H1 (cell line): ENCODE measurements around the gene PTPRJ. TPM values are rescaled to one million over a fixed set of nuclear protein-coding genes. Genes with fewer than 3 reads are reported as not detected.

ENCODE experiments used
- CTCF ChIA-PET: fragments of 300-600 bp; sonication (Branson Sonifier 250); formaldehyde crosslinking; loops from one replicate; lab custom pipeline; 2021; ENCODE audit not compliant: partially characterized antibody; lab: Charles Lee
- POLR2A ChIA-PET: fragments of 300-600 bp; sonication (Branson Sonifier 250); formaldehyde crosslinking; loops from one replicate; lab custom pipeline; 2021; ENCODE audit warnings: inconsistent platforms; ENCODE audit not compliant: partially characterized antibody; lab: Charles Lee
- DNase-seq, 2 experiments: peaks; one replicate each; pipeline versions ENCODE4 v3.0.0 to v3.0.0-alpha.2; 2010 to 2022; ENCODE audit warnings: low spot score in 2 of 2, low read depth in 1 of 2, mixed read lengths in 1 of 2
- FAIRE-seq: peaks from 2 replicates; lab custom pipeline; 2011; peaks lifted over from hg19 to GRCh38; lab: Jason Lieb, UNC
- H2AFZ ChIP-seq: 2 replicates; pipeline ENCODE4 v1.8.1; 2012; ENCODE audit warnings: low read length, inconsistent platforms
- H2AK5ac ChIP-seq: 2 replicates; pipeline ENCODE4 v1.6.1; 2013; ENCODE audit warnings: low read depth, low read length
- H2BK120ac ChIP-seq: replicated peaks from 2 replicates; pipeline ENCODE3; 2013; ENCODE audit warnings: low read depth, low read length, inconsistent platforms
- H2BK12ac ChIP-seq: 2 replicates; pipeline ENCODE4 v1.6.1; 2013; ENCODE audit warnings: low read depth, low read length
- H2BK15ac ChIP-seq: 2 replicates; pipeline ENCODE4 v1.6.1; 2013; ENCODE audit warnings: low read length
- H2BK20ac ChIP-seq: 2 replicates; pipeline ENCODE4 v1.6.1; 2013; ENCODE audit warnings: low read length
- H2BK5ac ChIP-seq: 2 replicates; pipeline ENCODE4 v1.6.1; 2013; ENCODE audit warnings: low read depth, low read length
- H3K14ac ChIP-seq: 2 replicates; pipeline ENCODE4 v1.6.1; 2013; ENCODE audit warnings: inconsistent platforms; ENCODE audit not compliant: insufficient read length
- H3K18ac ChIP-seq: 2 replicates; pipeline ENCODE4 v1.6.1; 2013; ENCODE audit warnings: low read length; ENCODE audit errors: extremely low read depth
- H3K23ac ChIP-seq: 2 replicates; pipeline ENCODE4 v1.6.1; 2013; ENCODE audit warnings: inconsistent platforms; ENCODE audit not compliant: insufficient read length
- H3K23me2 ChIP-seq: 2 replicates; pipeline ENCODE4 v1.6.1; 2013; ENCODE audit warnings: low read depth, low read length
- H3K27ac ChIP-seq: 2 replicates; pipeline ENCODE4 v1.6.1; 2011; ENCODE audit warnings: low read depth, low read length, inconsistent platforms
- H3K27me3 ChIP-seq, 4 experiments: replicated peaks in 1 of 4; 1 replicate in 1 of 4; 2 replicates in 3 of 4; pipeline versions ENCODE4 v1.6.1 to v1.8.1; 2011 to 2013; ENCODE audit warnings: low read length in 3 of 4, mild to moderate bottlenecking in 3 of 4, inconsistent platforms in 2 of 4, mixed read lengths in 2 of 4, moderate library complexity in 1 of 4; ENCODE audit not compliant: control insufficient read depth in 3 of 4, insufficient read depth in 3 of 4; ENCODE audit errors: extremely low read depth in 1 of 4
- H3K36me3 ChIP-seq, 4 experiments: 2 replicates each; pipeline versions ENCODE4 v1.6.1 to v1.8.1; 2011 to 2013; ENCODE audit warnings: mild to moderate bottlenecking in 4 of 4, low read length in 3 of 4, moderate library complexity in 2 of 4, control low read depth in 1 of 4, inconsistent platforms in 1 of 4; ENCODE audit not compliant: insufficient read depth in 4 of 4, control insufficient read depth in 2 of 4
- H3K4ac ChIP-seq: replicated peaks from 2 replicates; pipeline ENCODE3; 2013; ENCODE audit warnings: low read length, low read depth, mixed read lengths, inconsistent platforms; ENCODE audit not compliant: insufficient read length
- H3K4me1 ChIP-seq, 4 experiments: replicated peaks in 1 of 4; 1 replicate in 1 of 4; 2 replicates in 3 of 4; pipeline versions ENCODE4 v1.6.1 to v1.8.1; 2011 to 2013; ENCODE audit warnings: low read length in 3 of 4, inconsistent platforms in 2 of 4, mixed read lengths in 1 of 4; ENCODE audit not compliant: insufficient read depth in 4 of 4, control insufficient read depth in 3 of 4
- H3K4me2 ChIP-seq, 2 experiments: 2 replicates each; pipeline versions ENCODE4 v1.6.1 to v1.8.1; 2011 to 2013; ENCODE audit warnings: low read depth in 2 of 2, low read length in 2 of 2, control low read depth in 1 of 2, inconsistent platforms in 1 of 2, mild to moderate bottlenecking in 1 of 2; ENCODE audit not compliant: insufficient read depth in 1 of 2
- H3K4me3 ChIP-seq, 4 experiments: fragments of 200-600, 300-600 bp in 1 of 4; sonication (generic), shearing (Covaris generic), sonication (Bioruptor Twin) in 1 of 4; 2 replicates each; pipeline versions ENCODE4 v1.5.1 to v1.8.1; 2011 to 2016; ENCODE audit warnings: low read length in 4 of 4, low read depth in 3 of 4, control low read depth in 2 of 4, inconsistent platforms in 2 of 4, mild to moderate bottlenecking in 2 of 4, mixed read lengths in 1 of 4, moderate library complexity in 1 of 4; ENCODE audit not compliant: insufficient read depth in 2 of 4; ENCODE audit errors: extremely low read depth in 1 of 4
- H3K56ac ChIP-seq: replicated peaks from 2 replicates; pipeline ENCODE3; 2013; ENCODE audit warnings: low read depth, mild to moderate bottlenecking, mixed read lengths, low read length, inconsistent platforms; ENCODE audit not compliant: insufficient read length
- H3K79me1 ChIP-seq: 2 replicates; pipeline ENCODE4 v1.6.1; 2013; ENCODE audit warnings: low read depth, low read length, control low read depth
- H3K79me2 ChIP-seq, 2 experiments: 2 replicates each; pipeline versions ENCODE4 v1.6.1 to v1.8.1; 2012 to 2013; ENCODE audit warnings: low read length in 2 of 2, mild to moderate bottlenecking in 2 of 2, inconsistent platforms in 1 of 2; ENCODE audit not compliant: insufficient read depth in 2 of 2, control insufficient read depth in 1 of 2
- H3K9ac ChIP-seq, 4 experiments: replicated peaks in 1 of 4; 1 replicate in 1 of 4; 2 replicates in 3 of 4; pipeline versions ENCODE4 v1.6.1 to v1.8.1; 2011 to 2013; ENCODE audit warnings: low read depth in 3 of 4, low read length in 3 of 4, control low read depth in 2 of 4, mild to moderate bottlenecking in 2 of 4, moderate library complexity in 2 of 4, inconsistent platforms in 1 of 4; ENCODE audit errors: extremely low read depth in 1 of 4
- H3K9me3 ChIP-seq, 2 experiments: 2 replicates each; pipeline versions ENCODE4 v1.6.1 to v1.8.1; 2012 to 2013; ENCODE audit warnings: mild to moderate bottlenecking in 2 of 2, moderate library complexity in 2 of 2, control low read depth in 1 of 2, inconsistent platforms in 1 of 2, low read depth in 1 of 2, low read length in 1 of 2, mixed read lengths in 1 of 2; ENCODE audit not compliant: insufficient read depth in 2 of 2
- H4K20me1 ChIP-seq, 2 experiments: replicated peaks in 1 of 2; 2 replicates each; pipeline versions ENCODE3 to v1.8.1; 2011 to 2013; ENCODE audit warnings: inconsistent platforms in 2 of 2, low read length in 2 of 2, mild to moderate bottlenecking in 1 of 2; ENCODE audit not compliant: insufficient read depth in 2 of 2, control insufficient read depth in 1 of 2
- H4K5ac ChIP-seq: 2 replicates; pipeline ENCODE4 v1.6.1; 2013; ENCODE audit warnings: low read length, low read depth, mixed read lengths, inconsistent platforms; ENCODE audit not compliant: insufficient read length
- H4K8ac ChIP-seq: 2 replicates; pipeline ENCODE4 v1.8.0; 2013; ENCODE audit warnings: mild to moderate bottlenecking, moderate library complexity, low read length, inconsistent platforms; ENCODE audit not compliant: insufficient read depth; ENCODE audit errors: extremely low read depth
- H4K91ac ChIP-seq: replicated peaks from 2 replicates; pipeline ENCODE3; 2013; ENCODE audit warnings: low read length, mixed read lengths, inconsistent platforms; ENCODE audit not compliant: insufficient read length
- BACH1 ChIP-seq: IDR thresholded peaks from 2 replicates; pipeline ENCODE4 v1.6.1; 2012; ENCODE audit warnings: low read length, improper control_type of control experiment
- CBX5 ChIP-seq: fragments of 300-800, 300-1000 bp; sonication (generic); IDR thresholded peaks from 2 replicates; pipeline ENCODE4 v1.7.1; 2016; ENCODE audit warnings: antibody characterized with exemption, low read length, low read depth
- SAP30 ChIP-seq: fragments of 300-600 bp; sonication (generic); IDR thresholded peaks from 2 replicates; pipeline ENCODE4 v1.7.1; 2012; ENCODE audit warnings: low read length, moderate library complexity, mild to moderate bottlenecking, inconsistent platforms; ENCODE audit not compliant: insufficient read depth, insufficient replicate concordance
- SP4 ChIP-seq: IDR thresholded peaks from 2 replicates; pipeline ENCODE4 v1.6.1; 2012; ENCODE audit warnings: low read length, inconsistent platforms
- WGBS, 2 experiments: shearing (Covaris generic) in 1 of 2; methylation state at CpG; one replicate each; pipeline versions ENCODE4 v1.1.6 to v1.1.7; 2013 to 2015; ENCODE audit warnings: low lambda C conversion rate in 2 of 2, mixed read lengths in 2 of 2, inconsistent platforms in 1 of 2, low coverage in 1 of 2, missing lambda C conversion rate in 1 of 2; ENCODE audit not compliant: insufficient replicate concordance in 2 of 2, insufficient coverage in 1 of 2, insufficient read length in 1 of 2; ENCODE audit errors: extremely low coverage in 1 of 2, missing lambda C conversion rate in 1 of 2; 5-methylcytosine and 5-hydroxymethylcytosine counted together
- polyA plus RNA-seq, 7 experiments: library from polyadenylated mRNA; depleted of rRNA in 3 of 7; stranded (reverse) in 5 of 7; unstranded in 2 of 7; fragments of >200 nt in 5 of 7; fragments of 200-250 nt in 2 of 7; gene quantifications; 1 replicate in 5 of 7; 2 replicates in 1 of 7; 4 replicates in 1 of 7; pipeline versions ENCODE4 v1.2.1 to v1.2.3, GENCODE V29; 2011 to 2013; ENCODE audit warnings: missing spikeins in 2 of 7, mixed read lengths in 2 of 7
- total RNA-seq: library from RNA; stranded (reverse); fragmentation: NEBNext Ultra II Directional; extraction: Animal tissue kit (Norgen Biotek cat#: 25700); gene quantifications from 2 replicates; pipeline ENCODE4 v1.2.1, GENCODE V29; 2021

PTPRJ gene
- total and polyA plus RNA-seq, 2 of the 8 experiments (the other 6 are each of a cell fraction or from before 2014, with no cell fraction given): 4.4 to 22.6 TPM

GRCh38 chr11:48001438-48002021 lies 21.2 kb downstream of the PTPRJ start:
- H2BK5ac ChIP-seq: 0 out of 2 replicates have a peak overlapping the region, but pooled peaks have one; percentile 16
- H3K4me1 ChIP-seq: peaks cover 4 to 23% (median 17%) of the 10 kb centered on the region in 4 experiments
- no peak overlapping the region for H3K4me3 ChIP-seq
- H4K8ac ChIP-seq: no peak overlapping the region
- H3K56ac ChIP-seq: no peak overlapping the region
- CTCF ChIA-PET: interaction anchor here (0.7 to 1.3 kb wide), 4 partner anchors 16 to 109 kb away, joined by 3 to 4 read pairs (median 3); no protein-coding TSS in a partner anchor
- H2BK12ac ChIP-seq: no peak overlapping the region
- DNase-seq (no peak), FAIRE-seq (no peak)
- H2AK5ac ChIP-seq: no peak overlapping the region
- H3K18ac ChIP-seq: no peak overlapping the region
- H4K91ac ChIP-seq: no peak overlapping the region
- H3K79me1 ChIP-seq: peaks cover 2% of the 10 kb centered on the region; the same call in 1 of the 2 replicates
- no peaks in the 10 kb centered on the region for H3K36me3 ChIP-seq
- no peak overlapping the region for H2BK20ac ChIP-seq
- H4K5ac ChIP-seq: no peak overlapping the region
- H2AFZ ChIP-seq: no peak overlapping the region
- H3K27ac ChIP-seq: no peak overlapping the region
- POLR2A ChIA-PET: interaction anchor here (0.8 to 1.3 kb wide), 2 partner anchors 13 to 107 kb away, joined by 3 read pairs; no protein-coding TSS in a partner anchor
- no peak overlapping the region for H3K9ac ChIP-seq
- no peak overlapping the region for H3K4ac ChIP-seq
- H2BK15ac ChIP-seq: no peak overlapping the region
- no peaks in the 10 kb centered on the region for H3K27me3 ChIP-seq
- H3K23ac ChIP-seq: no peak overlapping the region
- peaks cover 0 to 15% of the 10 kb centered on the region in 2 experiments; a peak in 3 of 4 replicates for H3K79me2 ChIP-seq
- H2BK120ac ChIP-seq: no peak overlapping the region
- H3K9me3 ChIP-seq: no peaks in the 10 kb centered on the region
- 100% methylated on average over 2 of the region's 2 CpGs; no CpG with 5 or more reads in 1 of the 2 experiments for WGBS, 2 experiments
- H3K23me2 ChIP-seq: no peaks in the 10 kb centered on the region
- no peak overlapping the region for H3K14ac ChIP-seq
- H3K4me2 ChIP-seq: no peak overlapping the region
- peaks cover 0 to 2% of the 10 kb centered on the region in 2 experiments for H4K20me1 ChIP-seq
- no peak for TF ChIP-seq SAP30
- TF ChIP-seq SP4: no peak
- TF ChIP-seq CBX5: no peak
- no peak for TF ChIP-seq BACH1
